ENCODE measurements around the gene ATF3.

The ATF3 gene

GRCh38 chr1:212608959-212609700 lies 569 bp downstream of the ATF3 start:
- 0% methylated on average over 74 of the region's 75 CpGs for whole genome bisulfite sequencing, 2 experiments
- peaks cover 66% of the 10 kb centered on the region for H3K4me1 ChIP-seq (ENCODE audit: control insufficient read depth, insufficient read depth, low read length)
- H3K27me3 ChIP-seq (ENCODE audit: control insufficient read depth, insufficient read depth, low read length, poor library complexity, severe bottlenecking) = peaks cover 53% of the 10 kb centered on the region
- peak overlapping the region; percentile 93 for H3K27ac ChIP-seq (ENCODE audit: insufficient read depth, low read depth, low read length, poor library complexity, severe bottlenecking)
- no peaks in the 10 kb centered on the region for H3K9me3 ChIP-seq (ENCODE audit: control insufficient read depth, low read length)
- H3K4me3 ChIP-seq (ENCODE audit: insufficient read depth, low read depth, low read length) = peak overlapping the region; percentile 75
- H3K36me3 ChIP-seq (ENCODE audit: control insufficient read depth, insufficient read depth, low read length) = no peaks in the 10 kb centered on the region

GRCh38 chr1:212609701-212610574 lies 1.4 kb downstream of the ATF3 start:
- Histone ChIP-seq H3K4me1 (ENCODE audit: control insufficient read depth, insufficient read depth, low read length) (peaks cover 62% of the 10 kb centered on the region), H3K27ac (ENCODE audit: insufficient read depth, low read depth, low read length, poor library complexity, severe bottlenecking) (no peak overlapping the region)

GRCh38 chr1:212610575-212610967 lies 2.0 kb downstream of the ATF3 start:
- WGBS, 2 experiments = 88 to 92% methylated on average over 5 of the region's 5 CpGs
- Histone ChIP-seq H3K4me3 (ENCODE audit: insufficient read depth, low read depth, low read length) (peak overlapping the region; percentile 75), H3K27me3 (ENCODE audit: control insufficient read depth, insufficient read depth, low read length, poor library complexity, severe bottlenecking) (peaks cover 46% of the 10 kb centered on the region)

More at GRCh38 chr1:212609701-212610574, 1.4 kb downstream of the ATF3 start:
- peaks cover under 1% of the 10 kb centered on the region for H3K36me3 ChIP-seq (ENCODE audit: control insufficient read depth, insufficient read depth, low read length)
- WGBS, 2 experiments = 22% methylated on average over 20 of the region's 20 CpGs
- H3K9me3 ChIP-seq (ENCODE audit: control insufficient read depth, low read length) = no peaks in the 10 kb centered on the region
- H3K27me3 ChIP-seq (ENCODE audit: control insufficient read depth, insufficient read depth, low read length, poor library complexity, severe bottlenecking) = peaks cover 53% of the 10 kb centered on the region
- H3K4me3 ChIP-seq (ENCODE audit: insufficient read depth, low read depth, low read length) = peak overlapping the region; percentile 75

GRCh38 chr1:212611000-212611948 lies 2.7 kb downstream of the ATF3 start:
- WGBS, 2 experiments = 71 to 79% methylated on average over 2 of the region's 2 CpGs
- Histone ChIP-seq H3K4me1 (ENCODE audit: control insufficient read depth, insufficient read depth, low read length) (peaks cover 49% of the 10 kb centered on the region), H3K27me3 (ENCODE audit: control insufficient read depth, insufficient read depth, low read length, poor library complexity, severe bottlenecking) (peaks cover 39% of the 10 kb centered on the region), H3K36me3 (ENCODE audit: control insufficient read depth, insufficient read depth, low read length) (peaks cover 8% of the 10 kb centered on the region), H3K9me3 (ENCODE audit: control insufficient read depth, low read length) (no peaks in the 10 kb centered on the region), H3K4me3 (ENCODE audit: insufficient read depth, low read depth, low read length) (peak overlapping the region; percentile 75), H3K27ac (ENCODE audit: insufficient read depth, low read depth, low read length, poor library complexity, severe bottlenecking) (no peak overlapping the region)

More at GRCh38 chr1:212610575-212610967, 2.0 kb downstream of the ATF3 start:
- Histone ChIP-seq H3K4me1 (ENCODE audit: control insufficient read depth, insufficient read depth, low read length) (peaks cover 56% of the 10 kb centered on the region), H3K27ac (ENCODE audit: insufficient read depth, low read depth, low read length, poor library complexity, severe bottlenecking) (no peak overlapping the region), H3K36me3 (ENCODE audit: control insufficient read depth, insufficient read depth, low read length) (peaks cover 6% of the 10 kb centered on the region), H3K9me3 (ENCODE audit: control insufficient read depth, low read length) (no peaks in the 10 kb centered on the region)

GRCh38 chr1:212612041-212612961 lies 3.7 kb downstream of the ATF3 start:
- Histone ChIP-seq H3K27ac (ENCODE audit: insufficient read depth, low read depth, low read length, poor library complexity, severe bottlenecking) (no peak overlapping the region), H3K9me3 (ENCODE audit: control insufficient read depth, low read length) (no peaks in the 10 kb centered on the region), H3K27me3 (ENCODE audit: control insufficient read depth, insufficient read depth, low read length, poor library complexity, severe bottlenecking) (peaks cover 29% of the 10 kb centered on the region), H3K4me1 (ENCODE audit: control insufficient read depth, insufficient read depth, low read length) (peaks cover 39% of the 10 kb centered on the region), H3K36me3 (ENCODE audit: control insufficient read depth, insufficient read depth, low read length) (peaks cover 17% of the 10 kb centered on the region), H3K4me3 (ENCODE audit: insufficient read depth, low read depth, low read length) (no peak overlapping the region)
- 59 to 68% methylated on average over 7 to 8 of the region's 8 CpGs for WGBS, 2 experiments

- Histone ChIP-seq H3K27me3 (ENCODE audit: control insufficient read depth, insufficient read depth, low read length, poor library complexity, severe bottlenecking) (peaks cover 20% of the 10 kb centered on the region), H3K27ac (ENCODE audit: insufficient read depth, low read depth, low read length, poor library complexity, severe bottlenecking) (no peak overlapping the region), H3K4me1 (ENCODE audit: control insufficient read depth, insufficient read depth, low read length) (peaks cover 37% of the 10 kb centered on the region), H3K36me3 (ENCODE audit: control insufficient read depth, insufficient read depth, low read length) (peaks cover 19% of the 10 kb centered on the region), H3K4me3 (ENCODE audit: insufficient read depth, low read depth, low read length) (no peak overlapping the region), H3K9me3 (ENCODE audit: control insufficient read depth, low read length) (no peaks in the 10 kb centered on the region)
- 93 to 96% methylated on average over 8 of the region's 8 CpGs for WGBS, 2 experiments
Measured at GRCh38 chr1:212613440-212614335, 5.1 kb downstream of the ATF3 start.

- WGBS, 2 experiments = 89 to 91% methylated on average over 4 to 5 of the region's 5 CpGs
- no peaks in the 10 kb centered on the region for H3K9me3 ChIP-seq (ENCODE audit: control insufficient read depth, low read length)
- H3K4me1 ChIP-seq (ENCODE audit: control insufficient read depth, insufficient read depth, low read length) = peaks cover 37% of the 10 kb centered on the region
- H3K27ac ChIP-seq (ENCODE audit: insufficient read depth, low read depth, low read length, poor library complexity, severe bottlenecking) = no peak overlapping the region
- peaks cover 25% of the 10 kb centered on the region for H3K36me3 ChIP-seq (ENCODE audit: control insufficient read depth, insufficient read depth, low read length)
- H3K4me3 ChIP-seq (ENCODE audit: insufficient read depth, low read depth, low read length) = no peak overlapping the region
- peaks cover 18% of the 10 kb centered on the region for H3K27me3 ChIP-seq (ENCODE audit: control insufficient read depth, insufficient read depth, low read length, poor library complexity, severe bottlenecking)
Measured at GRCh38 chr1:212614453-212615200, 6.1 kb downstream of the ATF3 start.

- H3K9me3 ChIP-seq (ENCODE audit: control insufficient read depth, low read length) = no peaks in the 10 kb centered on the region
- H3K27me3 ChIP-seq (ENCODE audit: control insufficient read depth, insufficient read depth, low read length, poor library complexity, severe bottlenecking) = peaks cover 13% of the 10 kb centered on the region
- H3K27ac ChIP-seq (ENCODE audit: insufficient read depth, low read depth, low read length, poor library complexity, severe bottlenecking) = no peak overlapping the region
- no peak overlapping the region for H3K4me3 ChIP-seq (ENCODE audit: insufficient read depth, low read depth, low read length)
- 88 to 92% methylated on average over 9 of the region's 9 CpGs for WGBS, 2 experiments
- H3K36me3 ChIP-seq (ENCODE audit: control insufficient read depth, insufficient read depth, low read length) = peaks cover 29% of the 10 kb centered on the region
- peaks cover 37% of the 10 kb centered on the region for H3K4me1 ChIP-seq (ENCODE audit: control insufficient read depth, insufficient read depth, low read length)
Measured at GRCh38 chr1:212615201-212615470, 6.6 kb downstream of the ATF3 start.

Measured in ectodermal cell (in vitro differentiated cells).